Endothelial cell of umbilical vein (primary cell): ENCODE results near the gene RUNDC3A.

ENCODE experiments used
- CTCF ChIP-seq, 2 donors: IDR thresholded peaks; 1 replicate in 1 of 2; 2 replicates in 1 of 2; pipeline ENCODE4 v1.5.1; 2011; ENCODE audit warnings: low read length in 2 of 2, mild to moderate bottlenecking in 2 of 2, moderate library complexity in 2 of 2, control low read depth in 1 of 2, inconsistent platforms in 1 of 2, low read depth in 1 of 2; ENCODE audit not compliant: insufficient read depth in 1 of 2; ENCODE audit errors: extremely low read depth in 1 of 2
- MAX ChIP-seq: IDR thresholded peaks from 2 replicates; pipeline ENCODE4 v1.6.1; 2011; ENCODE audit not compliant: insufficient read depth, insufficient read length

GRCh38 chr17:44262654-44263225, 45.7 kb upstream of the RUNDC3A start:
- TF ChIP-seq CTCF (IDR thresholded peaks at IDR 0.05; ENCODE audit: extremely low read depth in 1 of 2, insufficient read depth in 1 of 2, low read depth in 1 of 2, low read length in 2 of 2) (no peak), MAX (no peak)
